D721Med (cell line): ENCODE results near the gene BCAR3.
"Not testable (repeated sequence)": the region's sequence is repeated elsewhere in the genome, so short reads cannot be mapped to it uniquely, and the experiment has no call there.

Experiments used
- DNase-seq: peaks from one replicate; pipeline ENCODE4 v3.0.0; 2011; ENCODE audit warnings: low spot score; ENCODE audit not compliant: insufficient read length
- FAIRE-seq: peaks from 2 replicates; lab custom pipeline; 2011; peaks lifted over from hg19 to GRCh38; lab: Jason Lieb, UNC
- CTCF ChIP-seq: IDR thresholded peaks from 2 replicates; pipeline ENCODE4 v1.5.1; 2012; ENCODE audit warnings: mild to moderate bottlenecking, control low read depth; ENCODE audit not compliant: insufficient read depth; ENCODE audit errors: missing control alignments

Gene BCAR3

GRCh38 chr1:93675931-93676330 lies 5.7 kb downstream of the BCAR3 start:
- TF ChIP-seq CTCF = no peak
- no peak for FAIRE-seq
- DNase-seq = no peak

DNA sequence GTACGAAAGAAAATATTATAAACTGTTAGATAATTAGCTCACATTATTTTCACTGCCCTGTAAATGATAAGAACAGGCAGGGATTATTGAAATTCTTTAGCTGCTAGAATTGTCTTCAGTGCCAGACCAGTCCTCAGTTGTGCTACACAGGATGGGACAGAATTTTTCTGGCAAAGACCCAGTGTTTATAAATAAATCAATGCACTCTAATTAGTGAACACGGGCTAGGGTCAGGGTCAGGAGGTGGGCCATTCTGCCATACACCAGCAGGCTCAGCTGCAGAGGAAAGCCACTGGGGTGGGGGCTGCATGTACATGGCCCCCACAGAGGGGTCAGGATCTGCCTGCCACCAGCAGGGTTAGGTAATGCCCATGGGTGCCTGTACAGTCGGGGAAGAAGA lies 6.4 kb downstream of the BCAR3 start:
- no peak for FAIRE-seq
- TF ChIP-seq CTCF = no peak
- DNase-seq = no peak

GRCh38 chr1:93674071-93674470 lies 7.6 kb downstream of the BCAR3 start:
- not testable (repeated sequence) for FAIRE-seq, DNase-seq

GRCh38 chr1:93673163-93673829 lies 8.3 kb downstream of the BCAR3 start:
- DNase-seq (no peak), FAIRE-seq (no peak)
- no peak for TF ChIP-seq CTCF

- no peak for FAIRE-seq
- no peak for DNase-seq
- no peak for TF ChIP-seq CTCF
Measured at GRCh38 chr1:93672477-93673162, 9.0 kb downstream of the BCAR3 start.

- DNase-seq = no peak
- FAIRE-seq = no peak
- TF ChIP-seq CTCF = no peak
Measured at GRCh38 chr1:93672069-93672468, 9.6 kb downstream of the BCAR3 start.

- TF ChIP-seq CTCF = no peak
- FAIRE-seq = no peak
- no peak for DNase-seq
Measured at GRCh38 chr1:93671099-93671621, 10.5 kb downstream of the BCAR3 start.
